Nephron (organoid): Measurements from ENCODE around the gene FOXP2.

Source experiments
- H3K27ac Mint-ChIP-seq, 3 experiments: 2 replicates each; pipeline ENCODE4 v1.8.0; 2020; ENCODE audit warnings: mixed read lengths in 3 of 3, mild to moderate bottlenecking in 2 of 3, moderate library complexity in 1 of 3
- H3K27me3 Mint-ChIP-seq: 2 replicates; pipeline ENCODE4 v1.8.0; 2021; ENCODE audit warnings: low read depth, mild to moderate bottlenecking, moderate library complexity, mixed read lengths
- H3K36me3 Mint-ChIP-seq: 2 replicates; pipeline ENCODE4 v1.8.0; 2020; ENCODE audit warnings: low read depth, mixed read lengths
- H3K4me1 Mint-ChIP-seq: 2 replicates; pipeline ENCODE4 v1.8.0; 2020; ENCODE audit warnings: mixed read lengths
- H3K4me3 Mint-ChIP-seq, 3 experiments: 2 replicates each; pipeline ENCODE4 v1.8.0; 2020; ENCODE audit warnings: mild to moderate bottlenecking in 3 of 3, mixed read lengths in 3 of 3, moderate library complexity in 2 of 3
- H3K9me3 Mint-ChIP-seq: 2 replicates; pipeline ENCODE4 v1.8.0; 2020; ENCODE audit warnings: mixed read lengths
- CTCF ChIP-seq, 3 experiments: fragments of 200-600 bp; sonication (generic); IDR thresholded peaks; one replicate each; pipeline ENCODE4 v1.5.0; 2021; ENCODE audit warnings: antibody characterized with exemption in 3 of 3; ENCODE audit not compliant: unreplicated experiment in 3 of 3

Gene FOXP2

GRCh38 chr7:114708646-114709045 lies 294.0 kb downstream of the FOXP2 start:
- Mint-ChIP-seq H3K27ac (no peak overlapping the region), H3K4me3 (no peak overlapping the region), H3K4me1 (no peaks in the 10 kb centered on the region), H3K9me3 (no peaks in the 10 kb centered on the region), H3K36me3 (no peaks in the 10 kb centered on the region), H3K27me3 (peaks cover 16% of the 10 kb centered on the region)
- TF ChIP-seq CTCF (IDR thresholded peaks at IDR 0.05; ENCODE audit: unreplicated experiment in 3 of 3) = no peak

- Mint-ChIP-seq H3K27me3 (peaks cover 16% of the 10 kb centered on the region), H3K36me3 (no peaks in the 10 kb centered on the region), H3K4me1 (no peaks in the 10 kb centered on the region), H3K27ac (no peak overlapping the region), H3K4me3 (no peak overlapping the region), H3K9me3 (no peaks in the 10 kb centered on the region)
- TF ChIP-seq CTCF (IDR thresholded peaks at IDR 0.05; ENCODE audit: unreplicated experiment in 3 of 3) = no peak
Measured at GRCh38 chr7:114710499-114710898, 295.9 kb downstream of the FOXP2 start.

DNA sequence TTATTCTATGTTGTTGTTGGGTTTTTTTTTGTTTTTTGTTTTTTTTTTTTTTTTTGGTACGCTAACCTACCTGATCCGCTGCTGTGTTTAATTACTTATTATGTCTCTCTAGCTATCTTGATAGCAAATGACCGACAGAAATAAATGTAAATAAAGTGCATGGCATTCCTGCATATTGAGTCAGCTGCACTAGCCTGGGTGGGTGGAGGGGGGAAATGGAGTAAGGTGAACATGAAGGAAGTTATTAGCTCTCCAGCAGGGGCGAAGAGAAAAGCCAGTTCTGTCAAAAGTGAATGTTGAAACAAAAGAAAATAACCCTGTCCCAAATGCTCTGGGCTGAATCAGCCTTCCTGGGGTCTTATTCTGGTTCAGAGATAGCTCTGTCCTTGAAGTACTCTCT lies 296.6 kb downstream of the FOXP2 start:
- Mint-ChIP-seq H3K27me3 (peaks cover 9% of the 10 kb centered on the region), H3K4me1 (no peaks in the 10 kb centered on the region), H3K36me3 (no peaks in the 10 kb centered on the region), H3K4me3 (no peak overlapping the region), H3K9me3 (no peaks in the 10 kb centered on the region), H3K27ac (no peak overlapping the region)
- no peak for TF ChIP-seq CTCF (IDR thresholded peaks at IDR 0.05; ENCODE audit: unreplicated experiment in 3 of 3)

- H3K27me3 Mint-ChIP-seq = peaks cover 5% of the 10 kb centered on the region
- H3K9me3 Mint-ChIP-seq = no peaks in the 10 kb centered on the region
- H3K4me3 Mint-ChIP-seq = no peak overlapping the region
- TF ChIP-seq CTCF (IDR thresholded peaks at IDR 0.05; ENCODE audit: unreplicated experiment in 3 of 3) = no peak
- H3K36me3 Mint-ChIP-seq = no peaks in the 10 kb centered on the region
- H3K27ac Mint-ChIP-seq = no peak overlapping the region
- H3K4me1 Mint-ChIP-seq = no peaks in the 10 kb centered on the region
Measured at GRCh38 chr7:114715907-114716306, 301.3 kb downstream of the FOXP2 start.

GRCh38 chr7:114718861-114719260 lies 304.2 kb downstream of the FOXP2 start:
- H3K27ac Mint-ChIP-seq = no peak overlapping the region
- H3K9me3 Mint-ChIP-seq = no peaks in the 10 kb centered on the region
- no peak for TF ChIP-seq CTCF (IDR thresholded peaks at IDR 0.05; ENCODE audit: unreplicated experiment in 3 of 3)
- no peaks in the 10 kb centered on the region for H3K36me3 Mint-ChIP-seq
- no peaks in the 10 kb centered on the region for H3K4me1 Mint-ChIP-seq
- no peak overlapping the region for H3K4me3 Mint-ChIP-seq
- no peaks in the 10 kb centered on the region for H3K27me3 Mint-ChIP-seq

- H3K4me1 Mint-ChIP-seq = no peaks in the 10 kb centered on the region
- no peak overlapping the region for H3K4me3 Mint-ChIP-seq
- no peak for TF ChIP-seq CTCF (IDR thresholded peaks at IDR 0.05; ENCODE audit: unreplicated experiment in 3 of 3)
Measured at GRCh38 chr7:114720725-114721124, 306.1 kb downstream of the FOXP2 start.

More at GRCh38 chr7:114720725-114721124, 306.1 kb downstream of the FOXP2 start:
- no peaks in the 10 kb centered on the region for H3K9me3 Mint-ChIP-seq
- no peaks in the 10 kb centered on the region for H3K27me3 Mint-ChIP-seq
- H3K36me3 Mint-ChIP-seq = no peaks in the 10 kb centered on the region
- H3K27ac Mint-ChIP-seq = no peak overlapping the region
